IPS-18a (cell line): Measurements from ENCODE around the gene TNIP1.

ENCODE experiments used
- H3K27ac ChIP-seq: one replicate; pipeline ENCODE4 v1.5.1; 2013; ENCODE audit warnings: low read length
- H3K27me3 ChIP-seq: one replicate; pipeline ENCODE4 v1.6.1; 2013; ENCODE audit warnings: mild to moderate bottlenecking, low read length; ENCODE audit not compliant: control insufficient read depth, insufficient read depth
- H3K36me3 ChIP-seq: one replicate; pipeline ENCODE4 v1.6.1; 2013; ENCODE audit warnings: low read depth, low read length; ENCODE audit not compliant: control insufficient read depth
- H3K4me1 ChIP-seq: one replicate; pipeline ENCODE4 v1.6.1; 2013; ENCODE audit warnings: low read depth, low read length; ENCODE audit not compliant: control insufficient read depth
- H3K4me3 ChIP-seq: one replicate; pipeline ENCODE4 v1.5.1; 2013; ENCODE audit warnings: low read length
- H3K9ac ChIP-seq: one replicate; pipeline ENCODE4 v1.6.1; 2013; ENCODE audit warnings: mild to moderate bottlenecking, low read length, moderate library complexity
- H3K9me3 ChIP-seq: one replicate; pipeline ENCODE4 v1.6.1; 2013; ENCODE audit warnings: low read depth, low read length; ENCODE audit not compliant: control insufficient read depth

Gene TNIP1

DNA sequence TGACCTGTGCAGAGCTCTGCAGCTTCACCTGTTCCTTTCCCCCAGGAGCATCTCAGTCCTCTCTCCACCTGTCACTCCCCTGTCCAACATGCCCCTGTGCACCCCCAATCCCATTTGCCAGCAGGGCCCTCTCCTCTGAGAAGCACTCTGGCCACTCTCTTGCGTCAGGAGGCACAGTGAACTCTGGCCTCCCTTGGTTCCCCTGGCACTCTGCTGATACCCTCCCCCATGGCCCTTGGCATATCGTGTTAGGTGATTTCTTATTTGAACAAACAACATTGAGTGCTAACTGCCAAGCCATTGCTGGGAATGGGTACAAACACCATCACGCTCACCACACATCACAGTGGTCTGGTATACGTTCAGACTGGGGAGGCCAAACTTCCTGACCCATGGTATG is 20.9 kb upstream of the TNIP1 start:
- no peaks in the 10 kb centered on the region for H3K36me3 ChIP-seq
- no peak overlapping the region for H3K4me3 ChIP-seq
- no peak overlapping the region for H3K27ac ChIP-seq
- H3K9ac ChIP-seq: no peak overlapping the region
- no peaks in the 10 kb centered on the region for H3K9me3 ChIP-seq
- H3K4me1 ChIP-seq: no peaks in the 10 kb centered on the region
- no peaks in the 10 kb centered on the region for H3K27me3 ChIP-seq

- Histone ChIP-seq H3K36me3 (no peaks in the 10 kb centered on the region), H3K4me1 (no peaks in the 10 kb centered on the region), H3K27ac (no peak overlapping the region), H3K9me3 (no peaks in the 10 kb centered on the region), H3K27me3 (no peaks in the 10 kb centered on the region), H3K9ac (no peak overlapping the region), H3K4me3 (no peak overlapping the region)
Observed at GRCh38 chr5:151101151-151101550, 20.3 kb upstream of the TNIP1 start.

DNA sequence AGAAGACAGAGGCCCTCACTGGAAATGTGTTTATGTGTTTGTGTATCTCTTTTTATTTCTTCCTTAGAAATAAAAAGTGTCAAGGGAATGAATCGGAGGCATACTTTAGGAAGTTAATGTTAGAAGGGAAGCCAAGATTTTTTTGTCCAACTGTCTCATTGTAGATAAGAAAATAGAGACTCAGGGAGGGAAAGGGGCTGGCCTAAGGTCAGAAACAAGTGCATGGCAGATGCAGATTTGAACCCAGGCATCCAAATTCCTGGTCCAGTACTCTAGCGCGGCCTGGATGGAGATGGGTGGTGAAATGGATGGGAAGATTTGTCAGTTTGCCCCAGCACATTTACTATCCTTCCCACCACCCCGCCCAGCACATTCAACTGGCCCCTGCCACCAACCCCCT is 19.8 kb upstream of the TNIP1 start:
- Histone ChIP-seq H3K9ac (no peak overlapping the region), H3K27me3 (no peaks in the 10 kb centered on the region), H3K36me3 (no peaks in the 10 kb centered on the region), H3K27ac (no peak overlapping the region), H3K4me3 (no peak overlapping the region), H3K9me3 (no peaks in the 10 kb centered on the region), H3K4me1 (no peaks in the 10 kb centered on the region)

GRCh38 chr5:151098768-151099121 is 17.9 kb upstream of the TNIP1 start:
- H3K27ac ChIP-seq: no peak overlapping the region
- H3K27me3 ChIP-seq: no peaks in the 10 kb centered on the region
- H3K36me3 ChIP-seq: no peaks in the 10 kb centered on the region
- H3K4me1 ChIP-seq: peaks cover 8% of the 10 kb centered on the region
- H3K9me3 ChIP-seq: no peaks in the 10 kb centered on the region
- H3K9ac ChIP-seq: no peak overlapping the region
- no peak overlapping the region for H3K4me3 ChIP-seq

GRCh38 chr5:151097820-151098767 is 17.3 kb upstream of the TNIP1 start:
- H3K4me1 ChIP-seq: peaks cover 15% of the 10 kb centered on the region
- H3K27me3 ChIP-seq: no peaks in the 10 kb centered on the region
- H3K9ac ChIP-seq: no peak overlapping the region
- no peak overlapping the region for H3K27ac ChIP-seq
- H3K36me3 ChIP-seq: no peaks in the 10 kb centered on the region
- H3K9me3 ChIP-seq: no peaks in the 10 kb centered on the region
- no peak overlapping the region for H3K4me3 ChIP-seq

DNA sequence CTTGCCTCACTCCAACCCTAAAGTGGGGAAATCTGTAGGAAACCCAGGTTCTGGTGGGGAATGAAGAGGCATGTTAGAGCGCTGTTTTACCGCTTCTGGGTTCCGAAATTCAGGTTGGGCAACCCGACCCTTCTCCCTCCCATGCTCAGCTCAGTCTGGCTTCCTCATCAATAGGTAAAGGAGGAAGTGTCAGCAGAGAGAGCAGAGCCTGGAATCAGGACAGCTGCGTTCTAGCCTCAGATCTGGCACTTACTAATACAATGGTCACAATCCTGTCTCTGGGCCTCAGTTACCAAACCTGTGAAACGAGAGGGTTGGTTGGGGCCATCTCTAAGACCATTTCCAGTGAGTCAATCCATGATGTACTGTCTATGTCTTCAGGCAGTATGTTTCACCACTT is 16.2 kb upstream of the TNIP1 start:
- no peaks in the 10 kb centered on the region for H3K36me3 ChIP-seq
- H3K4me1 ChIP-seq: peaks cover 19% of the 10 kb centered on the region
- no peaks in the 10 kb centered on the region for H3K27me3 ChIP-seq
- H3K9ac ChIP-seq: no peak overlapping the region
- no peak overlapping the region for H3K4me3 ChIP-seq
- no peak overlapping the region for H3K27ac ChIP-seq
- no peaks in the 10 kb centered on the region for H3K9me3 ChIP-seq

- H3K27me3 ChIP-seq: no peaks in the 10 kb centered on the region
- H3K9me3 ChIP-seq: no peaks in the 10 kb centered on the region
- no peak overlapping the region for H3K27ac ChIP-seq
- no peaks in the 10 kb centered on the region for H3K36me3 ChIP-seq
- no peak overlapping the region for H3K9ac ChIP-seq
- H3K4me1 ChIP-seq: peaks cover 19% of the 10 kb centered on the region
- H3K4me3 ChIP-seq: no peak overlapping the region
Observed at GRCh38 chr5:151096001-151096373, 15.2 kb upstream of the TNIP1 start.

- peaks cover 19% of the 10 kb centered on the region for H3K4me1 ChIP-seq
- no peaks in the 10 kb centered on the region for H3K27me3 ChIP-seq
- H3K27ac ChIP-seq: no peak overlapping the region
- no peaks in the 10 kb centered on the region for H3K9me3 ChIP-seq
- H3K9ac ChIP-seq: no peak overlapping the region
- H3K4me3 ChIP-seq: no peak overlapping the region
- no peaks in the 10 kb centered on the region for H3K36me3 ChIP-seq
Observed at GRCh38 chr5:151095341-151096000, 14.6 kb upstream of the TNIP1 start.

DNA sequence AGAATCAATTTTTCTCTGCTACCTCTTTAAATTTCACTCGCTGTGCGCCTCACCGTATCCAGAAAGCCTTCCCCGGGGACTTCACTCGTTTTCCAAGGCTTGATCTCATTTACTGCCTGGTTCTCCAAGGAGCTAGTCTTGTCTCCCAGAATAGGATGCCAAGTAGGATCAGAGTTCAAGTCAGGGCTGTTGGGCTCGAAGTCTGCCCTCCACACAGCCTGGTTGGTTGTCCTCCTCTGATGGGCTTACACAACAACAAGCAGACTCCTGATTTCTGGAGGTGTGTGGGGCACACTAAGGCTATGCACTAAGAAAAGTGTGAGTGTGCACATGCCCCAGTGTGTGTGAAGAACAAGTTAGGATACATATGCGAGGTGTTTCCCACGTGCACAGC is 14.0 kb upstream of the TNIP1 start:
- Histone ChIP-seq H3K27ac (no peak overlapping the region), H3K9ac (no peak overlapping the region), H3K9me3 (no peaks in the 10 kb centered on the region), H3K36me3 (no peaks in the 10 kb centered on the region), H3K27me3 (no peaks in the 10 kb centered on the region), H3K4me3 (no peak overlapping the region), H3K4me1 (peaks cover 19% of the 10 kb centered on the region)

DNA sequence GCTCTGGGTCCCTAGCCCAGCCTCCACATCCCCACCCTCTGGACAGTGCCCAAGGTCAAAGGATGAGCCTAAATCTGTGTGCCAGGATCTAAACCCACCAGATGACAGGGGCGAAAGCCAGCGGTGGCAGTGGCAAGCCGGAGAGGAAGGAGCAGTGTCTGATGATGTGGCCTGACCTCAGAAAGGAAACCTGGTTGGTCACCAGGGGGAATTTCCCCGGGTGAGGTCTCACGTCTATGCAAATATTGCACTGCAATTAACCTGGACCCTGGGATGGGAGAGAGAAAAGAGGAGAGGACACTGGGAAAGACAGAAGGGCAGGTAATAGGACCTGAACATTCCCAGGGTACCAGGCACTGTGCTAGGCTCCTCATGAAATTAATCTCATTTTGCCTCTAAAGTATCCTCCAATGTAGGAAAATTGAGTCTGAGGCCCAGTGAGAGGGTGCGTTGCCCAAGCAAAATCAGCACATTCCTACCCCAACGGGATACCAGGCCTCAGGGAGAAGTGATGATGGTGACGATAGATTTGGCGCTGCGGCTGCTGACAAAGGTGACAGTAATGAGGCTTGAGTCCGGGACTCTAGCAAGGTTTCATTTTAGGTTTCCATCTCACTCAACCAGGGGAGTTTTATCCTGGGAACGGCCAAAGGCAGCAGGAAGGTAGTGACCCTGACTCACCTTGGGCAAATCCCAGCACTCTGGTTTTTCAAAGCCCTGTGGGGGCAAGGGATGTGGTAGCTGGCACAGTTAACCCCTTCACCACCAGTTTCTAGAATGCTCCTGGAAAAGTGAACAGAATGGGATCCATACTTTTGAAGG is 13.4 kb upstream of the TNIP1 start:
- H3K4me3 ChIP-seq: no peak overlapping the region
- no peak overlapping the region for H3K27ac ChIP-seq
- no peaks in the 10 kb centered on the region for H3K9me3 ChIP-seq
- H3K9ac ChIP-seq: no peak overlapping the region
- no peaks in the 10 kb centered on the region for H3K36me3 ChIP-seq
- no peaks in the 10 kb centered on the region for H3K27me3 ChIP-seq
- H3K4me1 ChIP-seq: peaks cover 19% of the 10 kb centered on the region

- Histone ChIP-seq H3K36me3 (no peaks in the 10 kb centered on the region), H3K27me3 (no peaks in the 10 kb centered on the region), H3K4me3 (no peak overlapping the region), H3K9ac (no peak overlapping the region), H3K9me3 (no peaks in the 10 kb centered on the region), H3K27ac (no peak overlapping the region), H3K4me1 (peaks cover 19% of the 10 kb centered on the region)
Observed at GRCh38 chr5:151093476-151093889, 12.6 kb upstream of the TNIP1 start.
